Activated CD8-positive, alpha-beta memory T cell treated with anti-CD3 and anti-CD28 coated beads, Interleukin-2, amount 10 ng/mL, durations not matched to agents 7 days and 5 days (primary cell): Measurements from ENCODE around the gene GMCL1. TPM values are rescaled to one million over a fixed set of nuclear protein-coding genes. Genes with fewer than 3 reads are reported as not detected.
"Not testable (repeated sequence)": the region's sequence is repeated elsewhere in the genome, so short reads cannot be mapped to it uniquely, and the experiment has no call there.

Experiments
- ATAC-seq: fragments of 150-1000 bp; cut with Tn5 transposase; one replicate; pipeline ENCODE4 v1.10.0; 2021; ENCODE audit warnings: moderate library complexity
- CTCF ChIA-PET: fragments of 350-600 bp; sonication (Branson Sonifier 250); formaldehyde crosslinking; loops from one replicate; lab custom pipeline; 2021; ENCODE audit warnings: antibody characterized with exemption; lab: Charles Lee
- DNase-seq: peaks from one replicate; pipeline ENCODE4 v3.0.0-alpha.2; 2020
- H3K27ac Mint-ChIP-seq: one replicate; pipeline ENCODE4 v1.8.0; 2021; ENCODE audit warnings: mild to moderate bottlenecking, mixed read lengths
- H3K27me3 Mint-ChIP-seq: one replicate; pipeline ENCODE4 v1.8.0; 2021; ENCODE audit warnings: mixed read lengths
- H3K36me3 Mint-ChIP-seq: one replicate; pipeline ENCODE4 v1.8.0; 2021; ENCODE audit warnings: mild to moderate bottlenecking, mixed read lengths
- H3K4me1 Mint-ChIP-seq: one replicate; pipeline ENCODE4 v1.8.0; 2021; ENCODE audit warnings: mixed read lengths
- H3K4me3 Mint-ChIP-seq: one replicate; pipeline ENCODE4 v1.8.0; 2021; ENCODE audit warnings: mild to moderate bottlenecking, moderate library complexity, mixed read lengths
- H3K9me3 Mint-ChIP-seq: one replicate; pipeline ENCODE4 v1.8.0; 2022; ENCODE audit warnings: low read depth, mixed read lengths
- total RNA-seq, 2 experiments: library from RNA; stranded (reverse); gene quantifications; one replicate each; pipeline ENCODE4 v1.2.3, GENCODE V29; 2021

GMCL1 gene
- total RNA-seq, 2 experiments from 2014 or later, result 26.5 to 32.6 TPM

GRCh38 chr2:69843993-69844392 is 14.5 kb downstream of the GMCL1 start:
- Mint-ChIP-seq H3K27ac (no peak overlapping the region), H3K4me1 (no peaks in the 10 kb centered on the region), H3K9me3 (no peaks in the 10 kb centered on the region), H3K27me3 (no peaks in the 10 kb centered on the region), H3K36me3 (peaks cover 47% of the 10 kb centered on the region), H3K4me3 (no peak overlapping the region)
- DNase-seq (no peak), ATAC-seq (no peak)
- CTCF ChIA-PET, result no interaction called here

- H3K36me3 Mint-ChIP-seq, result peaks cover 47% of the 10 kb centered on the region
- no peaks in the 10 kb centered on the region for H3K4me1 Mint-ChIP-seq
- no peak overlapping the region for H3K27ac Mint-ChIP-seq
- no peaks in the 10 kb centered on the region for H3K27me3 Mint-ChIP-seq
- CTCF ChIA-PET, result no interaction called here
- no peak for DNase-seq
- H3K9me3 Mint-ChIP-seq, result no peaks in the 10 kb centered on the region
- ATAC-seq, result no peak
- no peak overlapping the region for H3K4me3 Mint-ChIP-seq
These were observed 15.1 kb downstream of the GMCL1 start for GRCh38 chr2:69844560-69844959.

GRCh38 chr2:69846182-69847067 is 17.0 kb downstream of the GMCL1 start:
- peaks cover 42% of the 10 kb centered on the region for H3K36me3 Mint-ChIP-seq
- CTCF ChIA-PET, result interaction anchor here (0.8 to 1.3 kb wide), 3 partner anchors 29 to 122 kb away, joined by 3 read pairs; no protein-coding TSS in a partner anchor
- H3K27ac Mint-ChIP-seq, result no peak overlapping the region
- ATAC-seq (no peak), DNase-seq (no peak)
- no peak overlapping the region for H3K4me3 Mint-ChIP-seq
- H3K27me3 Mint-ChIP-seq, result no peaks in the 10 kb centered on the region
- no peaks in the 10 kb centered on the region for H3K9me3 Mint-ChIP-seq
- no peaks in the 10 kb centered on the region for H3K4me1 Mint-ChIP-seq

- Mint-ChIP-seq H3K27ac (no peak overlapping the region), H3K36me3 (peaks cover 40% of the 10 kb centered on the region), H3K9me3 (no peaks in the 10 kb centered on the region), H3K4me1 (no peaks in the 10 kb centered on the region), H3K27me3 (no peaks in the 10 kb centered on the region), H3K4me3 (no peak overlapping the region)
- CTCF ChIA-PET, result interaction anchor here (1.0 to 1.3 kb wide), 3 partner anchors 25 to 123 kb away, joined by 3 read pairs; no protein-coding TSS in a partner anchor
- no peak for DNase-seq
- no peak for ATAC-seq
These were observed 17.8 kb downstream of the GMCL1 start for GRCh38 chr2:69847068-69847828.

GRCh38 chr2:69848186-69848790 is 18.8 kb downstream of the GMCL1 start:
- no peak for DNase-seq
- H3K9me3 Mint-ChIP-seq, result no peaks in the 10 kb centered on the region
- ATAC-seq, result no peak
- H3K27ac Mint-ChIP-seq, result no peak overlapping the region
- H3K36me3 Mint-ChIP-seq, result peaks cover 40% of the 10 kb centered on the region
- no peaks in the 10 kb centered on the region for H3K4me1 Mint-ChIP-seq
- CTCF ChIA-PET, result interaction anchor here (0.8 to 1.2 kb wide), 2 partner anchors 24 to 124 kb away, joined by 3 to 4 read pairs; no protein-coding TSS in a partner anchor
- H3K27me3 Mint-ChIP-seq, result no peaks in the 10 kb centered on the region
- no peak overlapping the region for H3K4me3 Mint-ChIP-seq

- ATAC-seq, result no peak
- H3K36me3 Mint-ChIP-seq, result peaks cover 16% of the 10 kb centered on the region
- H3K4me3 Mint-ChIP-seq, result no peak overlapping the region
- no peaks in the 10 kb centered on the region for H3K4me1 Mint-ChIP-seq
- H3K9me3 Mint-ChIP-seq, result no peaks in the 10 kb centered on the region
- CTCF ChIA-PET, result interaction anchor here (0.5 to 2.1 kb wide), 3 partner anchors 134 to 892 kb away, joined by 3 to 4 read pairs (median 4); no protein-coding TSS in a partner anchor
- H3K27me3 Mint-ChIP-seq, result no peaks in the 10 kb centered on the region
- no peak overlapping the region for H3K27ac Mint-ChIP-seq
- DNase-seq, result no peak
These were observed 28.8 kb downstream of the GMCL1 start for GRCh38 chr2:69858261-69858660.

- no peak overlapping the region for H3K4me3 Mint-ChIP-seq
- no peaks in the 10 kb centered on the region for H3K27me3 Mint-ChIP-seq
- H3K36me3 Mint-ChIP-seq, result peaks cover 35% of the 10 kb centered on the region
- DNase-seq, result no peak
- CTCF ChIA-PET, result interaction anchor here (0.7 to 2.1 kb wide), 2 partner anchors 47 to 139 kb away, joined by 3 to 4 read pairs; no protein-coding TSS in a partner anchor
- ATAC-seq, result no peak
- no peak overlapping the region for H3K27ac Mint-ChIP-seq
- no peaks in the 10 kb centered on the region for H3K9me3 Mint-ChIP-seq
- no peaks in the 10 kb centered on the region for H3K4me1 Mint-ChIP-seq
These were observed 33.8 kb downstream of the GMCL1 start for GRCh38 chr2:69863298-69863697.

- no peaks in the 10 kb centered on the region for H3K27me3 Mint-ChIP-seq
- DNase-seq, result no peak
- no peaks in the 10 kb centered on the region for H3K9me3 Mint-ChIP-seq
- ATAC-seq, result no peak
- no peak overlapping the region for H3K4me3 Mint-ChIP-seq
- peaks cover 4% of the 10 kb centered on the region for H3K36me3 Mint-ChIP-seq
- no peak overlapping the region for H3K27ac Mint-ChIP-seq
- CTCF ChIA-PET, result interaction anchor here (0.8 to 1.2 kb wide), 2 partner anchors 9 to 164 kb away, joined by 3 read pairs; no protein-coding TSS in a partner anchor
- H3K4me1 Mint-ChIP-seq, result peaks cover 7% of the 10 kb centered on the region
These were observed 59.0 kb downstream of the GMCL1 start for GRCh38 chr2:69888451-69888850.

GRCh38 chr2:69889302-69889701 is 59.8 kb downstream of the GMCL1 start:
- ATAC-seq (no peak), DNase-seq (no peak)
- Mint-ChIP-seq H3K27me3 (no peaks in the 10 kb centered on the region), H3K4me1 (peaks cover 13% of the 10 kb centered on the region), H3K36me3 (peaks cover 4% of the 10 kb centered on the region), H3K9me3 (no peaks in the 10 kb centered on the region), H3K4me3 (no peak overlapping the region), H3K27ac (no peak overlapping the region)
- CTCF ChIA-PET, result interaction anchor here (0.9 kb wide), 1 partner anchor 165 kb away, joined by 3 read pairs; no protein-coding TSS in a partner anchor

GRCh38 chr2:69890881-69891280 is 61.4 kb downstream of the GMCL1 start:
- DNase-seq (no peak), ATAC-seq (no peak)
- CTCF ChIA-PET, result interaction anchor here (0.5 kb wide), 1 partner anchor 133 kb away, joined by 3 read pairs; no protein-coding TSS in a partner anchor
- Mint-ChIP-seq H3K4me1 (peaks cover 28% of the 10 kb centered on the region), H3K27ac (no peak overlapping the region), H3K27me3 (no peaks in the 10 kb centered on the region), H3K9me3 (no peaks in the 10 kb centered on the region), H3K36me3 (peaks cover 9% of the 10 kb centered on the region), H3K4me3 (no peak overlapping the region)

GRCh38 chr2:69892838-69893424 is 63.5 kb downstream of the GMCL1 start:
- not testable (repeated sequence) for DNase-seq, H3K27me3 Mint-ChIP-seq, H3K9me3 Mint-ChIP-seq, ATAC-seq
- CTCF ChIA-PET, result interaction anchor here (0.9 to 2.0 kb wide), 5 partner anchors 9 to 178 kb away, joined by 3 to 5 read pairs (median 3); partner anchors contain the start of gene MXD1
- peaks cover 38% of the 10 kb centered on the region for H3K4me1 Mint-ChIP-seq
- peak overlapping the region; percentile 97 for H3K4me3 Mint-ChIP-seq
- peaks cover 20% of the 10 kb centered on the region for H3K36me3 Mint-ChIP-seq
- peak overlapping the region; percentile 97 for H3K27ac Mint-ChIP-seq

- Mint-ChIP-seq H3K9me3 (no peaks in the 10 kb centered on the region), H3K4me1 (peaks cover 42% of the 10 kb centered on the region), H3K27me3 (no peaks in the 10 kb centered on the region), H3K4me3 (peak within 1 kb of the TSS; percentile 97), H3K36me3 (peaks cover 25% of the 10 kb centered on the region), H3K27ac (peak within 1 kb of the TSS; percentile 97)
- ATAC-seq, result peak; percentile 85
- CTCF ChIA-PET, result interaction anchor here (0.9 to 3.1 kb wide), 8 partner anchors 8 to 408 kb away, joined by 3 to 13 read pairs (median 4); partner anchors contain the start of genes FAM136A and SNRPG
- DNase-seq, result peak; percentile 88
These were observed 64.5 kb downstream of the GMCL1 start, which contains the start of gene SNRNP27 for GRCh38 chr2:69893684-69894551. Gene SNRNP27, plus strand, starts transcription at chr2:69893956. Its CDS starts 29 bp downstream, at chr2:69893985.
